CD14-positive monocyte (primary cell): ENCODE data around the gene GRID1. TPM values are rescaled to one million over a fixed set of nuclear protein-coding genes. Genes with fewer than 3 reads are reported as not detected.

Experiments used
- DNase-seq, 3 donors: peaks; one replicate each; pipeline ENCODE4 v3.0.0-alpha.2; 2011 to 2022
- H2AFZ ChIP-seq: 2 replicates; pipeline ENCODE4 v1.6.0; 2012; ENCODE audit warnings: mild to moderate bottlenecking, low read depth, low read length, inconsistent platforms; ENCODE audit not compliant: insufficient read depth, poor library complexity, severe bottlenecking
- H3K27ac ChIP-seq, 2 donors: 1 replicate in 1 of 2; 2 replicates in 1 of 2; pipeline ENCODE4 v1.5.1; 2012 to 2013; ENCODE audit warnings: low read length in 2 of 2, control low read depth in 1 of 2, inconsistent platforms in 1 of 2, low read depth in 1 of 2, mild to moderate bottlenecking in 1 of 2
- H3K27me3 ChIP-seq, 2 donors: one replicate each; pipeline versions ENCODE4 v1.6.0 to v1.6.1; 2011 to 2013; ENCODE audit warnings: low read length in 2 of 2; ENCODE audit not compliant: control insufficient read depth in 2 of 2, insufficient read depth in 2 of 2
- H3K36me3 ChIP-seq, 2 donors: replicated peaks in 1 of 2; 1 replicate in 1 of 2; 2 replicates in 1 of 2; pipeline versions ENCODE4 v1.5.1 to v1.6.1; 2012 to 2013; ENCODE audit warnings: low read length in 2 of 2, control low read depth in 1 of 2, inconsistent platforms in 1 of 2, mild to moderate bottlenecking in 1 of 2; ENCODE audit not compliant: insufficient read depth in 2 of 2, control insufficient read depth in 1 of 2
- H3K4me1 ChIP-seq, 2 donors: 1 replicate in 1 of 2; 2 replicates in 1 of 2; pipeline versions ENCODE4 v1.5.1 to v1.6.1; 2012 to 2013; ENCODE audit warnings: low read length in 2 of 2, control low read depth in 1 of 2, inconsistent platforms in 1 of 2, mild to moderate bottlenecking in 1 of 2, moderate library complexity in 1 of 2; ENCODE audit not compliant: insufficient read depth in 2 of 2, control insufficient read depth in 1 of 2
- H3K4me2 ChIP-seq: replicated peaks from 2 replicates; pipeline ENCODE3; 2012; ENCODE audit warnings: low read length, moderate library complexity, mild to moderate bottlenecking; ENCODE audit not compliant: poor library complexity, severe bottlenecking; ENCODE audit errors: extremely low read depth
- H3K4me3 ChIP-seq, 3 experiments: fragments of 200-600 bp in 1 of 3; sonication (generic) in 1 of 3; replicated peaks in 1 of 3; 1 replicate in 2 of 3; 2 replicates in 1 of 3; pipeline ENCODE4 v1.5.1; 2011 to 2013; ENCODE audit warnings: low read length in 3 of 3, mild to moderate bottlenecking in 3 of 3, control low read depth in 2 of 3, low read depth in 2 of 3, inconsistent platforms in 1 of 3, moderate library complexity in 1 of 3
- H3K79me2 ChIP-seq: 2 replicates; pipeline ENCODE4 v1.6.0; 2012; ENCODE audit warnings: mild to moderate bottlenecking, control low read depth, inconsistent platforms, low read length, moderate library complexity; ENCODE audit not compliant: insufficient read depth
- H3K9ac ChIP-seq: 2 replicates; pipeline ENCODE4 v1.6.0; 2017; ENCODE audit warnings: low read length, mild to moderate bottlenecking; ENCODE audit not compliant: insufficient read depth, poor library complexity, severe bottlenecking
- H3K9me3 ChIP-seq, 2 donors: replicated peaks in 1 of 2; 1 replicate in 1 of 2; 2 replicates in 1 of 2; pipeline versions ENCODE4 v1.5.1 to v1.6.1; 2012 to 2013; ENCODE audit warnings: low read length in 2 of 2, control low read depth in 1 of 2; ENCODE audit not compliant: control insufficient read depth in 1 of 2, insufficient read depth in 1 of 2
- H4K20me1 ChIP-seq: 2 replicates; pipeline ENCODE4 v1.6.0; 2012; ENCODE audit warnings: mild to moderate bottlenecking, low read length, control low read depth, moderate library complexity; ENCODE audit not compliant: insufficient read depth
- H3K27ac Mint-ChIP-seq, 7 donors: one replicate each; pipeline ENCODE4 v1.8.0; 2020; ENCODE audit warnings: mild to moderate bottlenecking in 7 of 7, mixed read lengths in 7 of 7, moderate library complexity in 6 of 7, inconsistent platforms in 2 of 7
- H3K27me3 Mint-ChIP-seq, 3 donors: one replicate each; pipeline ENCODE4 v1.8.0; 2021 to 2022; ENCODE audit warnings: low read depth in 3 of 3, mild to moderate bottlenecking in 3 of 3, mixed read lengths in 3 of 3, moderate library complexity in 3 of 3, inconsistent platforms in 1 of 3
- H3K36me3 Mint-ChIP-seq, 2 donors: one replicate each; pipeline ENCODE4 v1.8.0; 2020; ENCODE audit warnings: mixed read lengths in 2 of 2, inconsistent platforms in 1 of 2, mild to moderate bottlenecking in 1 of 2
- H3K4me1 Mint-ChIP-seq: one replicate; pipeline ENCODE4 v1.8.0; 2020; ENCODE audit warnings: mild to moderate bottlenecking, mixed read lengths
- H3K4me3 Mint-ChIP-seq, 2 donors: one replicate each; pipeline ENCODE4 v1.8.0; 2020; ENCODE audit warnings: mild to moderate bottlenecking in 2 of 2, mixed read lengths in 2 of 2, moderate library complexity in 1 of 2
- H3K9me3 Mint-ChIP-seq, 7 donors: one replicate each; pipeline ENCODE4 v1.8.0; 2020 to 2022; ENCODE audit warnings: mixed read lengths in 7 of 7, mild to moderate bottlenecking in 6 of 7, moderate library complexity in 6 of 7, inconsistent platforms in 2 of 7
- WGBS: methylation state at CpG from one replicate; pipeline ENCODE4 v1.1.5; 2013; ENCODE audit warnings: missing lambda C conversion rate; ENCODE audit not compliant: insufficient coverage; 5-methylcytosine and 5-hydroxymethylcytosine counted together
- intact Hi-C, 2 donors: fragments of 100-400 bp; cut with micrococcal nuclease; formaldehyde crosslinking; loops; one replicate each; pipeline versions ENCODE4 v1.15.0 to v1.15.1; 2023
- polyA plus RNA-seq, 3 donors: library from polyadenylated mRNA; depleted of rRNA in 1 of 3; unstranded in 2 of 3; stranded (reverse) in 1 of 3; fragments of 300-500 nt in 2 of 3; fragments of >200 nt in 1 of 3; fragmentation: Illumina TruSeq in 2 of 3; gene quantifications; 1 replicate in 2 of 3; 2 replicates in 1 of 3; pipeline ENCODE4 v1.2.3, GENCODE V29; 2012 to 2021
- TF ChIP-seq, protein P1 (sequence below): fragments of 200-600 bp; IDR thresholded peaks from one replicate; pipeline ENCODE4 v1.8.0; 2022; ENCODE audit warnings: antibody characterized with exemption, mild to moderate bottlenecking

GRID1 gene
- polyA plus RNA-seq, 3 donors: not detected

DNA sequence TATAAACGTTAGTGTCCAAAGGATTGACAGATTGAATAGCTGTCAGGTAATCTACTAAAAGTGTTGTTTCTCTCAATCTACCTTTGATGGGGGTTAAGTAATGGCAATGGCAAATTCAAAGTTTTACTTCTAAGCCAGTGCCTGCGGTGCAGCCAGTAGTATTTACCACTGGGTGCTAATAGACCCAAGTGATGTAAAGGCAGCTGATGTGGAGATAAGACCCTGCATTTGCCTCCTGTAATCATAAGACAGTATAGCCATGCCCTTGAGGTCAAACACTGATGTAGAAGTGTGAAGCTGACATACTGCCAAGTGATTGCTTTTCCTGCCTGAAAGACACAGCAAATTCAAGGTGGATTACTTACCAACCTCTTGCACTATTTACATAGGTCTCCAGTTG, 572.0 kb downstream of the GRID1 start:
- Histone ChIP-seq H2AFZ (no peak overlapping the region), H4K20me1 (no peaks in the 10 kb centered on the region), H3K27me3 (no peaks in the 10 kb centered on the region), H3K79me2 (no peaks in the 10 kb centered on the region), H3K36me3 (no peaks in the 10 kb centered on the region), H3K27ac (no peak overlapping the region), H3K4me3 (no peak overlapping the region), H3K9me3 (no peaks in the 10 kb centered on the region), H3K4me1 (no peaks in the 10 kb centered on the region), H3K4me2 (no peak overlapping the region), H3K9ac (no peak overlapping the region)
- H3K27me3 Mint-ChIP-seq: peaks cover 0 to 3% (median 0%) of the 10 kb centered on the region in 3 donors
- no peak overlapping the region for H3K27ac Mint-ChIP-seq
- TF ChIP-seq, protein P1, sequence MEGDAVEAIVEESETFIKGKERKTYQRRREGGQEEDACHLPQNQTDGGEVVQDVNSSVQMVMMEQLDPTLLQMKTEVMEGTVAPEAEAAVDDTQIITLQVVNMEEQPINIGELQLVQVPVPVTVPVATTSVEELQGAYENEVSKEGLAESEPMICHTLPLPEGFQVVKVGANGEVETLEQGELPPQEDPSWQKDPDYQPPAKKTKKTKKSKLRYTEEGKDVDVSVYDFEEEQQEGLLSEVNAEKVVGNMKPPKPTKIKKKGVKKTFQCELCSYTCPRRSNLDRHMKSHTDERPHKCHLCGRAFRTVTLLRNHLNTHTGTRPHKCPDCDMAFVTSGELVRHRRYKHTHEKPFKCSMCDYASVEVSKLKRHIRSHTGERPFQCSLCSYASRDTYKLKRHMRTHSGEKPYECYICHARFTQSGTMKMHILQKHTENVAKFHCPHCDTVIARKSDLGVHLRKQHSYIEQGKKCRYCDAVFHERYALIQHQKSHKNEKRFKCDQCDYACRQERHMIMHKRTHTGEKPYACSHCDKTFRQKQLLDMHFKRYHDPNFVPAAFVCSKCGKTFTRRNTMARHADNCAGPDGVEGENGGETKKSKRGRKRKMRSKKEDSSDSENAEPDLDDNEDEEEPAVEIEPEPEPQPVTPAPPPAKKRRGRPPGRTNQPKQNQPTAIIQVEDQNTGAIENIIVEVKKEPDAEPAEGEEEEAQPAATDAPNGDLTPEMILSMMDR: no peak
- DNase-seq: no peak
- no peak overlapping the region for H3K4me3 Mint-ChIP-seq
- intact Hi-C loops: no loop called here
- H3K4me1 Mint-ChIP-seq: no peaks in the 10 kb centered on the region
- peaks cover 0 to 1% (median 0%) of the 10 kb centered on the region in 7 donors for H3K9me3 Mint-ChIP-seq
- H3K36me3 Mint-ChIP-seq: no peaks in the 10 kb centered on the region
- 100% methylated on average over 1 of the region's 2 CpGs for WGBS

DNA sequence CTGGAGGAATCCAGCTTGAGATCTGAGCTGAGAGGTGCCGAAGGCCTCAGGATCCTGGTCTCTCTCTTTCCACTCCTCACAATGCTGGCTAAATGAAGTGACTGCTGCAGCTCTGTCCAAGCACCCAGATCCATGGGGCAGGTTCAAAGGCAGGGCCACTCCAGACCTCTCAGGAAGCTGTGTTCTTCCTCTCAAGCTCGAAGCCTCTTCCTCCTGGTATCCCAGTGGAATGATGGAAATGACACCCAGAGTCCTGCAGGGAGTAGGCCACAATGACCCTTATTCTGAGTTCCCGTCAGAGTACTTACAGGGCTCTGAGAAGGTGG, 574.1 kb downstream of the GRID1 start:
- intact Hi-C loops: no loop called here
- no peak overlapping the region for H3K27ac Mint-ChIP-seq
- Histone ChIP-seq H3K9me3 (no peaks in the 10 kb centered on the region), H3K9ac (no peak overlapping the region), H3K4me1 (no peaks in the 10 kb centered on the region), H3K36me3 (no peaks in the 10 kb centered on the region), H3K4me3 (no peak overlapping the region), H3K27ac (no peak overlapping the region), H4K20me1 (no peaks in the 10 kb centered on the region), H3K79me2 (no peaks in the 10 kb centered on the region), H3K4me2 (no peak overlapping the region), H2AFZ (no peak overlapping the region), H3K27me3 (no peaks in the 10 kb centered on the region)
- H3K4me1 Mint-ChIP-seq: no peaks in the 10 kb centered on the region
- DNase-seq: no peak
- TF ChIP-seq, protein P1: no peak
- WGBS: 82% methylated on average over 3 of the region's 3 CpGs
- H3K9me3 Mint-ChIP-seq: peaks cover 0 to 1% (median 0%) of the 10 kb centered on the region in 7 donors
- no peak overlapping the region for H3K4me3 Mint-ChIP-seq
- H3K27me3 Mint-ChIP-seq: peaks cover 0 to 3% (median 0%) of the 10 kb centered on the region in 3 donors
- H3K36me3 Mint-ChIP-seq: no peaks in the 10 kb centered on the region
